ENCODE data around the gene CSMD2. TPM values are rescaled to one million over a fixed set of nuclear protein-coding genes. Genes with fewer than 3 reads are reported as not detected.

Gene CSMD2
- total RNA-seq, 1 experiment from 2014 or later = 2.8 TPM

DNA sequence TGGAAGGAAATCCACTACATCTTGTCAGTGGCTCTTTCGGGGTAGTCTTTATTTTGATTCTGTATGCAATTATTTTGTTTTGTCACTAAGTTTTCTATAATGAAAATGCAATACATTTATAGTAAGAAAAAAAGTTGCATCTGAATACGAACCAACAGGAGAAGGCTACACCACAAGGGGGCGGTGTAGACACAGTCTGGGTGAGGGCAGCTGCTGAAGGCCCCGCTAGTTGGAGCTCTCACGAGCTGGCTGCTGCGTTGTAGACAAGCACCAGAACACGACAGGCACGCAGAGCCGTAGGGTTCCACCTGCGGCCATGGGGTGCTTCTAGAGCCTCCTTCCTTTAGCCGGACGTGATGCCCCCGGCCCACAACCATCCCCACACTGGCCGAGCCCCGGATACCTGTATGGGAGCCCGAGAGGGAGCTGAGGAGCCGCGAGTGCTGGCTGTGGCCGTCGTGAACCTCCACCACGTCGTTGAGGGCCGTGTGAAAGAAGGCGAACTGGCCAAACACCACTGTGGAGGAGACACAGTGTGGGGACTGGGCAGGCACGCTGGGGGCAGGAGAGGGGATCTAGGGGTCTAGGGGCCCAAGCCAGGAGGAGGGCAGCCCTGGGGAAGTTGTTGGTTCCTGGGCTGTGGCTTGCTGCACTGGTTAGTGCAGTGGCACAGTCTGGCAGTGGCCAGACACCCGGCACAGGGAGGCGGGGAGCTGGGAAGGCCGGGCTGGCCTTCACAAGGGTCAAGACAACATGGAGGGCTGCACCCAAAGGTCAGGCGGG, 531.8 kb downstream of the CSMD2 start:
- Histone ChIP-seq H3K4me3 (ENCODE audit: low read depth, low read length, poor library complexity, severe bottlenecking) (no peak overlapping the region), H3K36me3 (ENCODE audit: insufficient read depth, low read length, poor library complexity, severe bottlenecking) (no peaks in the 10 kb centered on the region), H3K4me1 (ENCODE audit: insufficient read depth, low read length, poor library complexity, severe bottlenecking) (no peaks in the 10 kb centered on the region), H3K27me3 (replicated peaks; ENCODE audit: insufficient read depth, low read depth, low read length, poor library complexity) (peaks cover 6% of the 10 kb centered on the region), H3K9me3 (ENCODE audit: low read depth, low read length, poor library complexity, severe bottlenecking) (no peaks in the 10 kb centered on the region), H3K27ac (ENCODE audit: low read depth, low read length, poor library complexity, severe bottlenecking) (no peak overlapping the region)
- TF ChIP-seq, protein P1, sequence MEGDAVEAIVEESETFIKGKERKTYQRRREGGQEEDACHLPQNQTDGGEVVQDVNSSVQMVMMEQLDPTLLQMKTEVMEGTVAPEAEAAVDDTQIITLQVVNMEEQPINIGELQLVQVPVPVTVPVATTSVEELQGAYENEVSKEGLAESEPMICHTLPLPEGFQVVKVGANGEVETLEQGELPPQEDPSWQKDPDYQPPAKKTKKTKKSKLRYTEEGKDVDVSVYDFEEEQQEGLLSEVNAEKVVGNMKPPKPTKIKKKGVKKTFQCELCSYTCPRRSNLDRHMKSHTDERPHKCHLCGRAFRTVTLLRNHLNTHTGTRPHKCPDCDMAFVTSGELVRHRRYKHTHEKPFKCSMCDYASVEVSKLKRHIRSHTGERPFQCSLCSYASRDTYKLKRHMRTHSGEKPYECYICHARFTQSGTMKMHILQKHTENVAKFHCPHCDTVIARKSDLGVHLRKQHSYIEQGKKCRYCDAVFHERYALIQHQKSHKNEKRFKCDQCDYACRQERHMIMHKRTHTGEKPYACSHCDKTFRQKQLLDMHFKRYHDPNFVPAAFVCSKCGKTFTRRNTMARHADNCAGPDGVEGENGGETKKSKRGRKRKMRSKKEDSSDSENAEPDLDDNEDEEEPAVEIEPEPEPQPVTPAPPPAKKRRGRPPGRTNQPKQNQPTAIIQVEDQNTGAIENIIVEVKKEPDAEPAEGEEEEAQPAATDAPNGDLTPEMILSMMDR (conservative IDR thresholded peaks at IDR 0.05; ENCODE audit: low read depth, low read length) = peak; percentile 99
- no peak for TF ChIP-seq EZH2 (IDR thresholded peaks at IDR 0.05; ENCODE audit: borderline replicate concordance, low read depth, low read length, poor library complexity, severe bottlenecking)
- DNase-seq (ENCODE audit: low spot score) = peak; percentile 92
- intact Hi-C loops (cut with micrococcal nuclease; ENCODE audit: unreplicated experiment) = loop anchor here (2.0 to 10.0 kb wide), 4 partner anchors 530 to 1109 kb away; no protein-coding TSS in a partner anchor
- CTCF ChIA-PET = interaction anchor here (0.6 to 1.5 kb wide), 11 partner anchors 10 to 1110 kb away, joined by 3 to 10 read pairs (median 3); no protein-coding TSS in a partner anchor
- no TSS peak for BruUV-seq (replicated peaks)
- POLR2A ChIA-PET (ENCODE audit: low non-redundant PET) = no interaction called here

DNA sequence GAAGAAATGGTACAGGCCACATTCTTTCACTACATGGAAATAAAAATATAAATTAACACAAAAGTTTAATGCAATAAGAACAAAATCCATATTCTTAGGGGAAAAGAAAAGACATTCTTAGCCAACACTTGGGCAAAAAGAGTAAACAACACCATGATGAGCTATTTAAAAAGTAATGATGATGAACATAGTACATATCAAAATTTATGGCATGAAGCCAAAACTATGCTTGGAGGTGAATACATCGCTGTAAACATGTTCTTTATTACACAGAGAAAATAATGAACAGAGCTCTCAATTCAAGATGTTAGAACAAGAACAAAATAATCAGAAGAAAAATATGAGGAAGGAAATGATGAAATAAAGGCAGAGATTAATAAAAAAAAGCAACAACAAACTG, 534.3 kb downstream of the CSMD2 start:
- ChIA-PET POLR2A (ENCODE audit: low non-redundant PET) (interaction anchor here (0.6 kb wide), 1 partner anchor 455 kb away, joined by 14 read pairs; no protein-coding TSS in a partner anchor), CTCF (interaction anchor here (1.3 kb wide), 1 partner anchor 9 kb away, joined by 4 read pairs; no protein-coding TSS in a partner anchor)
- intact Hi-C loops (cut with micrococcal nuclease; ENCODE audit: unreplicated experiment) = loop anchor here (5.0 to 10.0 kb wide), 2 partner anchors 1054 to 1112 kb away; no protein-coding TSS in a partner anchor
- H3K4me1 ChIP-seq (ENCODE audit: insufficient read depth, low read length, poor library complexity, severe bottlenecking) = no peaks in the 10 kb centered on the region
- no peak for DNase-seq (ENCODE audit: low spot score)
- no peaks in the 10 kb centered on the region for H3K36me3 ChIP-seq (ENCODE audit: insufficient read depth, low read length, poor library complexity, severe bottlenecking)
- H3K27ac ChIP-seq (ENCODE audit: low read depth, low read length, poor library complexity, severe bottlenecking) = no peak overlapping the region
- H3K9me3 ChIP-seq (ENCODE audit: low read depth, low read length, poor library complexity, severe bottlenecking) = no peaks in the 10 kb centered on the region
- no peak for TF ChIP-seq EZH2 (IDR thresholded peaks at IDR 0.05; ENCODE audit: borderline replicate concordance, low read depth, low read length, poor library complexity, severe bottlenecking)
- TF ChIP-seq, protein P1 (conservative IDR thresholded peaks at IDR 0.05; ENCODE audit: low read depth, low read length) = no peak
- no TSS peak for BruUV-seq (replicated peaks)
- no peak overlapping the region for H3K4me3 ChIP-seq (ENCODE audit: low read depth, low read length, poor library complexity, severe bottlenecking)
- H3K27me3 ChIP-seq (replicated peaks; ENCODE audit: insufficient read depth, low read depth, low read length, poor library complexity) = peaks cover 13% of the 10 kb centered on the region

DNA sequence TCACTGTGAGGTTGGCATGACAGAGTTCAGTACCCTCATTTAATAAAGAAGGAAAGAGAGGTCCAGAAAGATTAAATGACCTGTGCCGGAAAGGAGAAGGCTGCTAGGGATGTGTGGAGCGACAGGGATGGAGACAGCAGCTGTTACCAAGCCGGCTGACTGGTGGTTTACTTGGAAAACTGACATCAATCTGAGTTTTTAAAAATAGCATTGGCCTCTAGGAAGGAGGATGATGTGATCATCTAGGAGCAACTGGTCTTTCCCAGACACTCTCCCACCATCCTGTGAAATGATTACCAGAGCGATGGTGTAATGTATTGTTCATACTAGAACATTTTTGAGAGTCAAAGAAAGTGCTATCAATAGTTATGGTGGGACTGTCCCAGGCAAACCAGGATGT, 538.2 kb downstream of the CSMD2 start:
- POLR2A ChIA-PET (ENCODE audit: low non-redundant PET) = no interaction called here

More for the DNA sequence above, 538.2 kb downstream of the CSMD2 start:
- Histone ChIP-seq H3K4me3 (ENCODE audit: low read depth, low read length, poor library complexity, severe bottlenecking) (no peak overlapping the region), H3K27me3 (replicated peaks; ENCODE audit: insufficient read depth, low read depth, low read length, poor library complexity) (peaks cover 13% of the 10 kb centered on the region), H3K36me3 (ENCODE audit: insufficient read depth, low read length, poor library complexity, severe bottlenecking) (no peaks in the 10 kb centered on the region), H3K27ac (ENCODE audit: low read depth, low read length, poor library complexity, severe bottlenecking) (no peak overlapping the region), H3K9me3 (ENCODE audit: low read depth, low read length, poor library complexity, severe bottlenecking) (no peaks in the 10 kb centered on the region), H3K4me1 (ENCODE audit: insufficient read depth, low read length, poor library complexity, severe bottlenecking) (no peaks in the 10 kb centered on the region)
- no peak for DNase-seq (ENCODE audit: low spot score)
- no TSS peak for BruUV-seq (replicated peaks)
- TF ChIP-seq, protein P1 (conservative IDR thresholded peaks at IDR 0.05; ENCODE audit: low read depth, low read length) = no peak
- no peak for TF ChIP-seq EZH2 (IDR thresholded peaks at IDR 0.05; ENCODE audit: borderline replicate concordance, low read depth, low read length, poor library complexity, severe bottlenecking)
- intact Hi-C loops (cut with micrococcal nuclease; ENCODE audit: unreplicated experiment) = no loop called here
- CTCF ChIA-PET = no interaction called here
